ENCODE measurements around the gene FLNB.

GRCh38 chr3:58049143-58049785, 41.0 kb downstream of the FLNB start:
- TF ChIP-seq MAX (IDR thresholded peaks at IDR 0.05) (peak; percentile 61; the same call in 1 of the 2 replicates), EP300 (IDR thresholded peaks at IDR 0.05; ENCODE audit: borderline replicate concordance) (peak; percentile 90)

Data from Ishikawa (cell line).